ENCODE results near the gene IPO9.

The IPO9 gene

GRCh38 chr1:201918343-201918742, 89.4 kb downstream of the IPO9 start:
- Histone ChIP-seq H3K4me3 (replicated peaks; ENCODE audit: insufficient read depth, low read length) (no peak overlapping the region), H3K27me3 (ENCODE audit: insufficient read depth, poor library complexity, severe bottlenecking) (no peaks in the 10 kb centered on the region), H3K27ac (replicated peaks) (no peak overlapping the region)
- DNase-seq (ENCODE audit: low read depth in 1 of 2, low spot score in 1 of 2) = no peak
- no peak for TF ChIP-seq GABPA (IDR thresholded peaks at IDR 0.05; ENCODE audit: low read depth)
- TF ChIP-seq POLR2AphosphoS5 (IDR thresholded peaks at IDR 0.05; ENCODE audit: low read depth) = no peak
- no peak for TF ChIP-seq SPI1 (IDR thresholded peaks at IDR 0.05; ENCODE audit: borderline replicate concordance, low read depth)

- no peak for DNase-seq (ENCODE audit: low read depth in 1 of 2, low spot score in 1 of 2)
- TF ChIP-seq REST (IDR thresholded peaks at IDR 0.05; ENCODE audit: insufficient replicate concordance, low read depth) = no peak
- TF ChIP-seq GABPA (IDR thresholded peaks at IDR 0.05; ENCODE audit: low read depth) = no peak
- TF ChIP-seq SPI1 (IDR thresholded peaks at IDR 0.05; ENCODE audit: borderline replicate concordance, low read depth) = no peak
- no peak for TF ChIP-seq POLR2AphosphoS5 (IDR thresholded peaks at IDR 0.05; ENCODE audit: low read depth)
- no peak for TF ChIP-seq CTCF (IDR thresholded peaks at IDR 0.05; ENCODE audit: insufficient read depth, low read length)
- no peak overlapping the region for H3K27ac ChIP-seq (replicated peaks)
- H3K27me3 ChIP-seq (ENCODE audit: insufficient read depth, poor library complexity, severe bottlenecking) = no peaks in the 10 kb centered on the region
- H3K4me3 ChIP-seq (replicated peaks; ENCODE audit: insufficient read depth, low read length) = no peak overlapping the region
These were observed 93.1 kb downstream of the IPO9 start for GRCh38 chr1:201921952-201922558.

GRCh38 chr1:201925301-201925567, 96.3 kb downstream of the IPO9 start:
- Histone ChIP-seq H3K4me3 (replicated peaks; ENCODE audit: insufficient read depth, low read length) (no peak overlapping the region), H3K27me3 (ENCODE audit: insufficient read depth, poor library complexity, severe bottlenecking) (peaks cover 7% of the 10 kb centered on the region), H3K27ac (replicated peaks) (no peak overlapping the region)
- TF ChIP-seq REST (IDR thresholded peaks at IDR 0.05; ENCODE audit: insufficient replicate concordance, low read depth) = no peak
- TF ChIP-seq CTCF (IDR thresholded peaks at IDR 0.05; ENCODE audit: insufficient read depth, low read length) = no peak
- TF ChIP-seq GABPA (IDR thresholded peaks at IDR 0.05; ENCODE audit: low read depth) = no peak
- no peak for TF ChIP-seq POLR2AphosphoS5 (IDR thresholded peaks at IDR 0.05; ENCODE audit: low read depth)
- TF ChIP-seq SPI1 (IDR thresholded peaks at IDR 0.05; ENCODE audit: borderline replicate concordance, low read depth) = no peak
- DNase-seq (ENCODE audit: low read depth in 1 of 2, low spot score in 1 of 2) = no peak

- no peak for DNase-seq (ENCODE audit: low read depth in 1 of 2, low spot score in 1 of 2)
- H3K27ac ChIP-seq (replicated peaks) = no peak overlapping the region
- H3K4me3 ChIP-seq (replicated peaks; ENCODE audit: insufficient read depth, low read length) = no peak overlapping the region
- peaks cover 7% of the 10 kb centered on the region for H3K27me3 ChIP-seq (ENCODE audit: insufficient read depth, poor library complexity, severe bottlenecking)
- TF ChIP-seq CTCF (IDR thresholded peaks at IDR 0.05; ENCODE audit: insufficient read depth, low read length) = no peak
- no peak for TF ChIP-seq REST (IDR thresholded peaks at IDR 0.05; ENCODE audit: insufficient replicate concordance, low read depth)
- no peak for TF ChIP-seq SPI1 (IDR thresholded peaks at IDR 0.05; ENCODE audit: borderline replicate concordance, low read depth)
- TF ChIP-seq GABPA (IDR thresholded peaks at IDR 0.05; ENCODE audit: low read depth) = no peak
- no peak for TF ChIP-seq POLR2AphosphoS5 (IDR thresholded peaks at IDR 0.05; ENCODE audit: low read depth)
These were observed 97.2 kb downstream of the IPO9 start for GRCh38 chr1:201925981-201926645.
